ENCODE measurements around the gene KAT8. TPM values are rescaled to one million over a fixed set of nuclear protein-coding genes. Genes with fewer than 3 reads are reported as not detected.
"Not testable (repeated sequence)": the region's sequence is repeated elsewhere in the genome, so short reads cannot be mapped to it uniquely, and the experiment has no call there.

Gene KAT8
- total RNA-seq, 1 donor, result 31.8 TPM

DNA sequence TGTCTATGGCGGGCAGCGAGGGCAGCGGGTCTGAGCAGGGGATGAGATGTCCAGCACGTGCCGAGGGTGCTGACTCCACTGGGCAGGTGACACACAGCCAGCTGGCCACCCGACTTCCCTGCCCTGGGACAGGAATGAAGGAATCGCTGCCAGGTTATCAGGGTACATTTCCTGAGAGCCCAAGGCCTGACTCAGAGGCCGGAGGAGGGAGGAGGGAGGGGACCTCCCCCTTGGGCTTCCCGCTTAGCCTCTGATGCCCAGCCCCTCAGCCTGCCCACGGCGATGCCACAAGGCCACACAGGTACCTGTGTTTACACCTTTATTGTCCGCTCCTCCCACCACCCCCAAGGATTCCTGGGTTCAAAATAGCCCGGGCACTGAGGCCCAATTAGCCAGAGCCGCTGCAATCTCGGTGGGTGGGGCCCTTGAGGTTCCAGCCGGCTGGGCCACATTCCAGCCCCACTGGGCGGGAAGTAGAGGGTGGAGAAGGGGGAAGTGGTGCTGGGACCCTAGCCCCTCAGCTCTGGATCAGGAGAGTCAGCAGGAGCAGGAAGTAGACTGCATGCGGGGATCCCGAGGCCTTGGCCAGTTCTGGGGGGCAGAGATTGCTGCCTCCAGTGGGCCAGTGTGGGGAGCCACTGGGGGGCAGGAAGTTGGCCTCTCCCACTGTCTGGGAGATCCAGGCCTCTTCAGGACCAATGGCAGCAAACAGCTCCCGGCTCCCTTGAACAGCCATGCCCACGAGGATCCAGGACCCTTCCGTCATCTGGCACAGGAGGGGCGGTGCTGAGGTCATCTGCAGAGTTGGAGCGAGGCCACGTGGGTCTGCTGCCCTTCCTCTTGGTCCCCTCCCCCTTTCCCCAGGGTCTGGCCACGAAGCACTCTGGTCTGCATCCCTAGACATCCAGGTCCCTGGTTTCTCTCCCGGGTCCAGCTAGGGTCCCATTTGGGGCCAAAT lies 21.4 kb downstream of the KAT8 start:
- no peaks in the 10 kb centered on the region for H3K79me2 ChIP-seq (ENCODE audit: insufficient read depth, low read length)
- peak overlapping the region; percentile 30 for H3K4me3 ChIP-seq (ENCODE audit: insufficient read depth, low read length)
- H3K4me1 ChIP-seq (ENCODE audit: insufficient read depth, low read length), result peaks cover 22% of the 10 kb centered on the region
- TF ChIP-seq, protein P1, sequence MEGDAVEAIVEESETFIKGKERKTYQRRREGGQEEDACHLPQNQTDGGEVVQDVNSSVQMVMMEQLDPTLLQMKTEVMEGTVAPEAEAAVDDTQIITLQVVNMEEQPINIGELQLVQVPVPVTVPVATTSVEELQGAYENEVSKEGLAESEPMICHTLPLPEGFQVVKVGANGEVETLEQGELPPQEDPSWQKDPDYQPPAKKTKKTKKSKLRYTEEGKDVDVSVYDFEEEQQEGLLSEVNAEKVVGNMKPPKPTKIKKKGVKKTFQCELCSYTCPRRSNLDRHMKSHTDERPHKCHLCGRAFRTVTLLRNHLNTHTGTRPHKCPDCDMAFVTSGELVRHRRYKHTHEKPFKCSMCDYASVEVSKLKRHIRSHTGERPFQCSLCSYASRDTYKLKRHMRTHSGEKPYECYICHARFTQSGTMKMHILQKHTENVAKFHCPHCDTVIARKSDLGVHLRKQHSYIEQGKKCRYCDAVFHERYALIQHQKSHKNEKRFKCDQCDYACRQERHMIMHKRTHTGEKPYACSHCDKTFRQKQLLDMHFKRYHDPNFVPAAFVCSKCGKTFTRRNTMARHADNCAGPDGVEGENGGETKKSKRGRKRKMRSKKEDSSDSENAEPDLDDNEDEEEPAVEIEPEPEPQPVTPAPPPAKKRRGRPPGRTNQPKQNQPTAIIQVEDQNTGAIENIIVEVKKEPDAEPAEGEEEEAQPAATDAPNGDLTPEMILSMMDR (IDR thresholded peaks at IDR 0.05; ENCODE audit: extremely low read depth, low read depth, low read length), result no peak
- no peaks in the 10 kb centered on the region for H3K36me3 ChIP-seq (ENCODE audit: insufficient read depth, low read length)
- no peak overlapping the region for H3K27ac ChIP-seq (ENCODE audit: low read depth, low read length)
- peak; percentile 96 for DNase-seq (ENCODE audit: insufficient read length, low spot score, missing footprints)
- peak overlapping the region; percentile 63 for H2AFZ ChIP-seq (ENCODE audit: low read length)
- no peaks in the 10 kb centered on the region for H3K9me3 ChIP-seq (ENCODE audit: low read depth, low read length)
- peaks cover 4% of the 10 kb centered on the region for H3K27me3 ChIP-seq (ENCODE audit: insufficient read depth, low read length)
- no peaks in the 10 kb centered on the region for H4K20me1 ChIP-seq (ENCODE audit: insufficient read depth, low read length)
- H3K4me2 ChIP-seq (ENCODE audit: insufficient read depth, low read length), result peak overlapping the region; percentile 43

DNA sequence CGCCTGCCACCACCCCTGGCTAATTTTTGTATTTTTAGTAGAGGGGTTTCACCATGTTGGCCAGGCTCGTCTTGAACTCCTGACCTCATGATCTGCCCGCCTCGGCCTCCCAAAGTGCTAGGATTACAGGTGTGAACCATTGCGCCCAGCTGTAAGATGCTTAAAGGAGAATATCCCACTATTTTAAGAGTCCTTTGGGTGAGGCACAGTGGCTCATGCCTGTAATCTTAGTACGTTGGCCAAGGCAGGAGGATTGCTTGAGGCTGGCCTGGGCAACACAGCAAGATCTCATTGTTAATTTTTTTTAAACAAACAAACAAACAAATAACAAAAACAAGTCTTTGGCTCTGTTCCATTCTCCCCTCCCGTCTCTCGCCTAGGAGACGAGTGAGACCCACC lies 23.6 kb downstream of the KAT8 start:
- not testable (repeated sequence) for H3K79me2 ChIP-seq (ENCODE audit: insufficient read depth, low read length); H3K27me3 ChIP-seq (ENCODE audit: insufficient read depth, low read length); H3K27ac ChIP-seq (ENCODE audit: low read depth, low read length); H3K9me3 ChIP-seq (ENCODE audit: low read depth, low read length); H3K36me3 ChIP-seq (ENCODE audit: insufficient read depth, low read length); H3K4me2 ChIP-seq (ENCODE audit: insufficient read depth, low read length); H4K20me1 ChIP-seq (ENCODE audit: insufficient read depth, low read length); H2AFZ ChIP-seq (ENCODE audit: low read length); DNase-seq (ENCODE audit: insufficient read length, low spot score, missing footprints); H3K4me3 ChIP-seq (ENCODE audit: insufficient read depth, low read length)
- H3K4me1 ChIP-seq (ENCODE audit: insufficient read depth, low read length), result peaks cover 19% of the 10 kb centered on the region

DNA sequence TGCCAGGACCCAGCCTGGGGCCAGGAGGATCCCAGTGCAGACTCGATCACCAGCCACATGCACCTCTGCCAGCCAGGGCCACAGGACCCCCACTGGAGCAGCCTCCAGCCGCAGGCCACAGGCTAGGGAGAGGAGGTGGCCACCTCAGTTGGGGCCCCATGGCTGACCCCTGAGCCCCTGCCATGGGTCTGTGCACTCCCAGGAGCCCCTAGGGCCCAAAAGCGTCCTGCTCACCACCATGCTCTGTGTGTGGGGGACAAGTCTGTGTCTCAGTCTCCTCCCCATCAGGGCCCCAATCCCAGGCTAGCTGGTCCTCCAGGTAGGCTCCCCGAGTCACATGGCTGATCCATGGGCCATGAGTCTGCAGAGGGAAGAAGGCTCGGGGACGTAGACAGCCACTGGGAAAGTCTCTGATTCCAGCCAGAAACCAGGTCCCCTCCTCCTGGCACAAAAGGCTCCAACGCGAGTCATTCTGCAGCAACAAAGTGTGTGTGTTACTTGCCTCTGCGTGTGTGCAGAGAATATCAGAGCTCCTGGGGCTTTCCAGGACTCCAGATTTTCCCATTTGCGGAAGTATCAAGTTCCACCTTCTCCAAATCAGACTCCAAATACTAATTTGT lies 24.1 kb downstream of the KAT8 start:
- H2AFZ ChIP-seq (ENCODE audit: low read length), result peak overlapping the region; percentile 92
- peak overlapping the region; percentile 96 for H3K4me2 ChIP-seq (ENCODE audit: insufficient read depth, low read length)
- H3K9me3 ChIP-seq (ENCODE audit: low read depth, low read length), result no peaks in the 10 kb centered on the region
- H3K4me1 ChIP-seq (ENCODE audit: insufficient read depth, low read length), result peaks cover 19% of the 10 kb centered on the region
- peak overlapping the region; percentile 74 for H3K27ac ChIP-seq (ENCODE audit: low read depth, low read length)
- H3K79me2 ChIP-seq (ENCODE audit: insufficient read depth, low read length), result no peaks in the 10 kb centered on the region
- no peaks in the 10 kb centered on the region for H4K20me1 ChIP-seq (ENCODE audit: insufficient read depth, low read length)
- no peaks in the 10 kb centered on the region for H3K36me3 ChIP-seq (ENCODE audit: insufficient read depth, low read length)
- TF ChIP-seq, protein P1 (IDR thresholded peaks at IDR 0.05; ENCODE audit: extremely low read depth, low read depth, low read length), result no peak
- peak overlapping the region; percentile 70 for H3K4me3 ChIP-seq (ENCODE audit: insufficient read depth, low read length)
- peak; percentile 95 for DNase-seq (ENCODE audit: insufficient read length, low spot score, missing footprints)
- peaks cover 8% of the 10 kb centered on the region for H3K27me3 ChIP-seq (ENCODE audit: insufficient read depth, low read length)

DNA sequence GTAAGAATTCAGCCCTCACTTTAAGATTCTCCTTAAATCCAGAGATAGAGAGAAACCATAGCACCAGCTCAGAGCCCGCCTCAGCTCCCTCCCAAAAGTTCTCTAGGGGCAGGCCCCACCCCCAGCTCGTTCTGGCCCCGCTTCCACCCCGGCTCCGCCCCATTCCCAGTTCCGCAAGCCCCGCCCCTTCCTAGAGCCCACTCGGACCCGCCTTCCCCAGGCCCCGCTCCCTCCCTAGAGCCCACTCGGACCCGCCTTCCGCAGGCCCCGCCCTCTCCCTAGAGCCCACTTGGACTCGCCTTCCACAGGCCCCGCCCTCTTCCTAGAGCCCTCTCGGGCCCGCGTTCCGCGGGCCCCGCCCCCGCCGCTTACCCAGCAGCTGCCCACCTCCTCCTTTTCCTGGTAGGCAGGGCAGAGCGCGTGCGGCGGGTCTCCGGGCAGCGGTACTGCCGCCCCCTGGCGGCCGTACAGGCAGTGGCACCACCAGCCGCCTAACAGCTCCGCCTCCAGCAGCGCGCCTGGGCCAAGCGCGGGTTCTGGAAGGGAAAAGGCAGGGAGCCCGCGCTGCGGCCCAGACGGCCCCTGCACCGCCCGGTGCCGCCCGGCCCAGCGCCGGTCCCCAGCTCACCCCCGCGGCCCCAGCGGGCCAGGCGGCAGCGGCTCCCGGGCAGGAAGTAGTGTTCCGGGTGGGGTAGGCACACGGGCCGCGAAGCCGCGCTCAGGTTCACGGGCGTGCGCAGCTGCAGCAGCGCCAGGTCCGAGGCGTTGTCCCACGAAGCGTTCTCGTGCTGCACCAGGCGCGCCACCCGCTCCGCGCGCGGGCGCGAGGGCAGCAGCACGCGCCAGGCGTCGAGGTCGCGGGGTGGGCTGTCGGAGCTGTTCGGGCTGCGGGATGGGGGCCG lies 24.9 kb downstream of the KAT8 start:
- H3K4me2 ChIP-seq (ENCODE audit: insufficient read depth, low read length), result peak overlapping the region; percentile 96
- H3K4me3 ChIP-seq (ENCODE audit: insufficient read depth, low read length), result peak overlapping the region; percentile 70
- no peaks in the 10 kb centered on the region for H3K36me3 ChIP-seq (ENCODE audit: insufficient read depth, low read length)
- H4K20me1 ChIP-seq (ENCODE audit: insufficient read depth, low read length), result no peaks in the 10 kb centered on the region
- DNase-seq (ENCODE audit: insufficient read length, low spot score, missing footprints), result peak; percentile 100
- peak overlapping the region; percentile 92 for H2AFZ ChIP-seq (ENCODE audit: low read length)
- H3K79me2 ChIP-seq (ENCODE audit: insufficient read depth, low read length), result no peaks in the 10 kb centered on the region
- H3K27me3 ChIP-seq (ENCODE audit: insufficient read depth, low read length), result peaks cover 13% of the 10 kb centered on the region
- TF ChIP-seq, protein P1 (IDR thresholded peaks at IDR 0.05; ENCODE audit: extremely low read depth, low read depth, low read length), result peak; percentile 80
- peaks cover 19% of the 10 kb centered on the region for H3K4me1 ChIP-seq (ENCODE audit: insufficient read depth, low read length)
- H3K9me3 ChIP-seq (ENCODE audit: low read depth, low read length), result no peaks in the 10 kb centered on the region
- H3K27ac ChIP-seq (ENCODE audit: low read depth, low read length), result peak overlapping the region; percentile 74

Data from osteoblast (primary cell).